ENCODE results near the gene ATG14. TPM values are rescaled to one million over a fixed set of nuclear protein-coding genes. Genes with fewer than 3 reads are reported as not detected.

Gene ATG14
- total and polyA plus RNA-seq, 2 experiments from 2014 or later, result 3.8 to 14.7 TPM

- H3K27ac ChIP-seq, result no peak overlapping the region
- in situ Hi-C loops (cut with MboI), result loop anchor here (25.0 kb wide), 2 partner anchors 199 to 1049 kb away; no protein-coding TSS in a partner anchor
- H3K27me3 ChIP-seq (replicated peaks; ENCODE audit: insufficient read depth), result no peaks in the 10 kb centered on the region
- no peaks in the 10 kb centered on the region for H3K36me3 ChIP-seq (ENCODE audit: low read depth)
- TF ChIP-seq EZH2 (IDR thresholded peaks at IDR 0.05; ENCODE audit: insufficient read depth, poor library complexity, severe bottlenecking) (no peak), EZH2phosphoT487 (IDR thresholded peaks at IDR 0.05; ENCODE audit: insufficient read depth, low read depth) (no peak)
- no peak overlapping the region for H2AFZ ChIP-seq
- H3K4me2 ChIP-seq (ENCODE audit: unreplicated experiment), result no peak overlapping the region
- DNase-seq, result peak; percentile 85
- H3K4me3 ChIP-seq, result no peak overlapping the region
- H3K9me3 ChIP-seq (ENCODE audit: low read depth), result no peaks in the 10 kb centered on the region
- H3K9me2 ChIP-seq (ENCODE audit: insufficient read depth), result no peaks in the 10 kb centered on the region
- H3K4me1 ChIP-seq (ENCODE audit: insufficient read depth), result no peaks in the 10 kb centered on the region
- no peak overlapping the region for H3K9ac ChIP-seq
- H3F3A ChIP-seq (ENCODE audit: insufficient read depth), result no peaks in the 10 kb centered on the region
- 41 to 42% methylated on average over 10 of the region's 10 CpGs for WGBS, 2 experiments (ENCODE audit: low coverage in 1 of 2, low lambda C conversion rate in 2 of 2, missing lambda C conversion rate in 2 of 2)
- no peaks in the 10 kb centered on the region for H3K79me2 ChIP-seq (ENCODE audit: insufficient read depth)
- H4K20me1 ChIP-seq (ENCODE audit: insufficient read depth), result no peaks in the 10 kb centered on the region
Measured at GRCh38 chr14:55438066-55438683, 26.5 kb upstream of the ATG14 start.

- no peaks in the 10 kb centered on the region for H3K36me3 ChIP-seq (ENCODE audit: low read depth)
- no peak overlapping the region for H3K4me3 ChIP-seq
- H3K9me2 ChIP-seq (ENCODE audit: insufficient read depth), result no peaks in the 10 kb centered on the region
- no peaks in the 10 kb centered on the region for H3F3A ChIP-seq (ENCODE audit: insufficient read depth)
- H3K4me1 ChIP-seq (ENCODE audit: insufficient read depth), result no peaks in the 10 kb centered on the region
- 66 to 69% methylated on average over 4 of the region's 4 CpGs for WGBS, 2 experiments (ENCODE audit: low coverage in 1 of 2, low lambda C conversion rate in 2 of 2, missing lambda C conversion rate in 2 of 2)
- H3K27ac ChIP-seq, result no peak overlapping the region
- H2AFZ ChIP-seq, result 0 out of 2 replicates have a peak overlapping the region, but pooled peaks have one; percentile 15
- no peaks in the 10 kb centered on the region for H3K9me3 ChIP-seq (ENCODE audit: low read depth)
- no peaks in the 10 kb centered on the region for H3K79me2 ChIP-seq (ENCODE audit: insufficient read depth)
- TF ChIP-seq EZH2 (IDR thresholded peaks at IDR 0.05; ENCODE audit: insufficient read depth, poor library complexity, severe bottlenecking) (no peak), EZH2phosphoT487 (IDR thresholded peaks at IDR 0.05; ENCODE audit: insufficient read depth, low read depth) (no peak)
- no peaks in the 10 kb centered on the region for H4K20me1 ChIP-seq (ENCODE audit: insufficient read depth)
- H3K9ac ChIP-seq, result no peak overlapping the region
- in situ Hi-C loops (cut with MboI), result loop anchor here (25.0 kb wide), 2 partner anchors 200 to 1050 kb away; no protein-coding TSS in a partner anchor
- DNase-seq, result no peak
- no peak overlapping the region for H3K4me2 ChIP-seq (ENCODE audit: unreplicated experiment)
- no peaks in the 10 kb centered on the region for H3K27me3 ChIP-seq (replicated peaks; ENCODE audit: insufficient read depth)
Measured at GRCh38 chr14:55436931-55437330, 25.3 kb upstream of the ATG14 start.

- Histone ChIP-seq H2AFZ (0 out of 2 replicates have a peak overlapping the region, but pooled peaks have one; percentile 15), H3K4me1 (ENCODE audit: insufficient read depth) (no peaks in the 10 kb centered on the region), H3K36me3 (ENCODE audit: low read depth) (no peaks in the 10 kb centered on the region), H3K27me3 (replicated peaks; ENCODE audit: insufficient read depth) (no peaks in the 10 kb centered on the region), H3F3A (ENCODE audit: insufficient read depth) (no peaks in the 10 kb centered on the region), H3K4me2 (ENCODE audit: unreplicated experiment) (no peak overlapping the region), H4K20me1 (ENCODE audit: insufficient read depth) (no peaks in the 10 kb centered on the region), H3K9me3 (ENCODE audit: low read depth) (no peaks in the 10 kb centered on the region), H3K9ac (no peak overlapping the region), H3K79me2 (ENCODE audit: insufficient read depth) (no peaks in the 10 kb centered on the region), H3K4me3 (no peak overlapping the region), H3K27ac (no peak overlapping the region), H3K9me2 (ENCODE audit: insufficient read depth) (no peaks in the 10 kb centered on the region)
- TF ChIP-seq EZH2 (IDR thresholded peaks at IDR 0.05; ENCODE audit: insufficient read depth, poor library complexity, severe bottlenecking) (no peak), EZH2phosphoT487 (IDR thresholded peaks at IDR 0.05; ENCODE audit: insufficient read depth, low read depth) (no peak)
- DNase-seq, result peak; percentile 9
- in situ Hi-C loops (cut with MboI), result loop anchor here (25.0 kb wide), 2 partner anchors 201 to 1051 kb away; no protein-coding TSS in a partner anchor
- 16 to 25% methylated on average over 4 of the region's 4 CpGs for WGBS, 2 experiments (ENCODE audit: low coverage in 1 of 2, low lambda C conversion rate in 2 of 2, missing lambda C conversion rate in 2 of 2)
Measured at GRCh38 chr14:55436519-55436918, 24.9 kb upstream of the ATG14 start.

GRCh38 chr14:55434805-55435174, 23.2 kb upstream of the ATG14 start:
- in situ Hi-C loops (cut with MboI), result loop anchor here (25.0 kb wide), 2 partner anchors 203 to 1053 kb away; no protein-coding TSS in a partner anchor
- no peaks in the 10 kb centered on the region for H3K79me2 ChIP-seq (ENCODE audit: insufficient read depth)
- 51 to 57% methylated on average over 3 of the region's 3 CpGs for WGBS, 2 experiments (ENCODE audit: low coverage in 1 of 2, low lambda C conversion rate in 2 of 2, missing lambda C conversion rate in 2 of 2)
- no peaks in the 10 kb centered on the region for H4K20me1 ChIP-seq (ENCODE audit: insufficient read depth)
- H3K4me3 ChIP-seq, result no peak overlapping the region
- no peak overlapping the region for H3K4me2 ChIP-seq (ENCODE audit: unreplicated experiment)
- H3K36me3 ChIP-seq (ENCODE audit: low read depth), result no peaks in the 10 kb centered on the region
- H2AFZ ChIP-seq, result no peak overlapping the region
- H3K27me3 ChIP-seq (replicated peaks; ENCODE audit: insufficient read depth), result no peaks in the 10 kb centered on the region
- H3K27ac ChIP-seq, result no peak overlapping the region
- no peaks in the 10 kb centered on the region for H3K9me2 ChIP-seq (ENCODE audit: insufficient read depth)
- H3K9me3 ChIP-seq (ENCODE audit: low read depth), result no peaks in the 10 kb centered on the region
- no peaks in the 10 kb centered on the region for H3F3A ChIP-seq (ENCODE audit: insufficient read depth)
- H3K4me1 ChIP-seq (ENCODE audit: insufficient read depth), result no peaks in the 10 kb centered on the region
- no peak for DNase-seq
- TF ChIP-seq EZH2phosphoT487 (IDR thresholded peaks at IDR 0.05; ENCODE audit: insufficient read depth, low read depth) (no peak), EZH2 (IDR thresholded peaks at IDR 0.05; ENCODE audit: insufficient read depth, poor library complexity, severe bottlenecking) (no peak)
- no peak overlapping the region for H3K9ac ChIP-seq

Measured in GM23248 (cell line).